K562 (cell line): ENCODE results near the gene NUP155. TPM values are rescaled to one million over a fixed set of nuclear protein-coding genes. Genes with fewer than 3 reads are reported as not detected.

ENCODE experiments used
- AFF1 ChIP-seq, 2 experiments: fragments of 450-650 bp; IDR thresholded peaks; 2 replicates each; pipeline ENCODE4 v1.6.1; 2018; ENCODE audit warnings: mild to moderate bottlenecking in 2 of 2, low read depth in 1 of 2; ENCODE audit not compliant: partially characterized antibody in 2 of 2
- CBFB ChIP-seq: sonication (generic); formaldehyde crosslinking; IDR thresholded peaks from 2 replicates; pipeline ENCODE4 v1.4.0; 2020; ENCODE audit warnings: mild to moderate bottlenecking, missing genetic modification reagents
- CHD4 ChIP-seq: fragments of 200-600 bp; sonication (generic); IDR thresholded peaks from 3 replicates; pipeline ENCODE4 v1.6.1; 2012; ENCODE audit warnings: low read depth, mild to moderate bottlenecking, mixed read lengths, low read length, inconsistent platforms; ENCODE audit not compliant: insufficient read depth, insufficient replicate concordance, poor library complexity, severe bottlenecking
- CSDE1 ChIP-seq, 2 experiments: fragments of 450-650 bp; IDR thresholded peaks; 2 replicates each; pipeline ENCODE4 v1.6.1; 2016; ENCODE audit warnings: mild to moderate bottlenecking in 1 of 2
- JUN ChIP-seq, 2 experiments: sonication (generic) in 1 of 2; formaldehyde crosslinking in 1 of 2; IDR thresholded peaks; 2 replicates each; pipeline versions ENCODE4 v1.6.1 to v1.8.0; 2012 to 2022; ENCODE audit warnings: borderline replicate concordance in 2 of 2, mild to moderate bottlenecking in 2 of 2, improper control_type of control experiment in 1 of 2, low read depth in 1 of 2, low read length in 1 of 2, missing genetic modification reagents in 1 of 2
- MTA3 ChIP-seq: fragments of 450-650 bp; formaldehyde crosslinking; IDR thresholded peaks from 2 replicates; pipeline ENCODE4 v1.6.1; 2017; ENCODE audit warnings: mild to moderate bottlenecking, borderline replicate concordance
- NCOR1 ChIP-seq: fragments of 450-650 bp; IDR thresholded peaks from 2 replicates; pipeline ENCODE4 v1.6.1; 2016; ENCODE audit warnings: mild to moderate bottlenecking, moderate library complexity
- PYGO2 ChIP-seq: fragments of 450-650 bp; IDR thresholded peaks from 2 replicates; pipeline ENCODE4 v1.6.1; 2016; ENCODE audit warnings: mild to moderate bottlenecking, missing genetic modification characterization, moderate library complexity, missing compliant biosample characterization
- RBM15 ChIP-seq: fragments of 200-400 bp; formaldehyde crosslinking; IDR thresholded peaks from 2 replicates; pipeline ENCODE4 v1.6.1; 2018; ENCODE audit warnings: mild to moderate bottlenecking, low read length, moderate library complexity; ENCODE audit not compliant: insufficient read depth
- SFPQ ChIP-seq: fragments of 200-400 bp; formaldehyde crosslinking; IDR thresholded peaks from 2 replicates; pipeline ENCODE4 v1.6.1; 2017; ENCODE audit warnings: mild to moderate bottlenecking, low read depth, low read length, moderate library complexity
- SOX6 ChIP-seq: fragments of 450-650 bp; IDR thresholded peaks from 2 replicates; pipeline ENCODE4 v1.6.1; 2014; ENCODE audit warnings: mild to moderate bottlenecking
- TSC22D4 ChIP-seq: fragments of 450-650 bp; IDR thresholded peaks from 2 replicates; pipeline ENCODE4 v1.6.1; 2016; ENCODE audit warnings: missing genetic modification characterization, missing biosample characterization, control low read depth
- U2AF1 ChIP-seq: fragments of 200-400 bp; formaldehyde crosslinking; optimal IDR thresholded peaks from 2 replicates; pipeline ENCODE3; 2017; ENCODE audit warnings: mild to moderate bottlenecking, low read depth, low read length, moderate library complexity
- ZFX ChIP-seq: sonication (generic); formaldehyde crosslinking; IDR thresholded peaks from 2 replicates; pipeline ENCODE4 v1.8.0; 2022; ENCODE audit warnings: mild to moderate bottlenecking, missing genetic modification reagents, moderate library complexity
- ZHX1 ChIP-seq: fragments of 150-350 bp; conservative IDR thresholded peaks from 2 replicates; pipeline ENCODE4 v1.6.1; 2014; ENCODE audit warnings: low read length
- ZNF23 ChIP-seq: fragments of 250-450 bp; sonication (Bioruptor Pico); IDR thresholded peaks from 2 replicates; pipeline ENCODE4 v1.4.0; 2020; ENCODE audit warnings: mild to moderate bottlenecking
- polyA plus RNA-seq, 8 experiments: library from polyadenylated mRNA; depleted of rRNA in 4 of 8; stranded (reverse) in 5 of 8; unstranded in 3 of 8; fragments of >200 nt; fragmentation: Nextera tagmentation in 2 of 8; fragmentation: Illumina TruSeq in 1 of 8; extraction: Ambion mirVana in 2 of 8; extraction: Trizol in 1 of 8; gene quantifications; 2 replicates each; pipeline versions ENCODE4 v1.2.1 to v1.2.3, GENCODE V29; 2011 to 2014; ENCODE audit warnings: inconsistent platforms in 1 of 8, missing spikeins in 1 of 8
- total RNA-seq, 7 experiments: library from RNA; depleted of rRNA in 6 of 7; stranded (reverse); fragments of >200 nt in 6 of 7; fragmentation: Illumina TruSeq in 2 of 7; extraction: Trizol in 2 of 7; gene quantifications; 2 replicates each; pipeline versions ENCODE4 v1.2.1 to v1.2.3, GENCODE V29; 2011 to 2021; ENCODE audit warnings: low replicate concordance in 1 of 7

NUP155 gene
- total and polyA plus RNA-seq, 9 of the 15 experiments (the other 6 are each of a cell fraction or from before 2014, with no cell fraction given), result 39.3 to 130 (median 77.0) TPM

- TF ChIP-seq CSDE1 (IDR thresholded peaks at IDR 0.05), result peak; percentile 38 to 87; a peak in 2 of 4 replicates
- TF ChIP-seq NCOR1, result peak; percentile 74
- TF ChIP-seq CHD4, result no peak
- TF ChIP-seq AFF1 (IDR thresholded peaks at IDR 0.05; ENCODE audit: low read depth in 1 of 2, partially characterized antibody in 2 of 2), result peak; percentile 72 to 97
- TF ChIP-seq CBFB, result no peak
- TF ChIP-seq U2AF1, result no peak
- peak; percentile 96 for TF ChIP-seq ZFX (CRISPR knock-in tag)
- TF ChIP-seq ZHX1, result no peak
- TF ChIP-seq RBM15, result no peak
- no peak for TF ChIP-seq PYGO2 (tag)
- TF ChIP-seq TSC22D4 (tag), result no peak
- no peak for TF ChIP-seq MTA3
- no peak for TF ChIP-seq ZNF23
- peak; percentile 36; the same call in 1 of the 2 replicates for TF ChIP-seq JUN (IDR thresholded peaks at IDR 0.05; ENCODE audit: borderline replicate concordance, low read depth, low read length)
- TF ChIP-seq JUN (CRISPR knock-in tag; IDR thresholded peaks at IDR 0.05; ENCODE audit: borderline replicate concordance), result 0 out of 2 replicates have a peak, but pooled peaks have one; percentile 67
- peak; percentile 18; the same call in 1 of the 2 replicates for TF ChIP-seq SOX6
- TF ChIP-seq SFPQ, result no peak
Observed at GRCh38 chr5:37370864-37371726, at the start of gene NUP155 (continued).
